Measurements from ENCODE around the gene RAI14. TPM values are rescaled to one million over a fixed set of nuclear protein-coding genes. Genes with fewer than 3 reads are reported as not detected.
"Not testable (repeated sequence)": the region's sequence is repeated elsewhere in the genome, so short reads cannot be mapped to it uniquely, and the experiment has no call there.

RAI14 gene
- total RNA-seq, 1 experiment from 2014 or later, result 23.6 TPM

DNA sequence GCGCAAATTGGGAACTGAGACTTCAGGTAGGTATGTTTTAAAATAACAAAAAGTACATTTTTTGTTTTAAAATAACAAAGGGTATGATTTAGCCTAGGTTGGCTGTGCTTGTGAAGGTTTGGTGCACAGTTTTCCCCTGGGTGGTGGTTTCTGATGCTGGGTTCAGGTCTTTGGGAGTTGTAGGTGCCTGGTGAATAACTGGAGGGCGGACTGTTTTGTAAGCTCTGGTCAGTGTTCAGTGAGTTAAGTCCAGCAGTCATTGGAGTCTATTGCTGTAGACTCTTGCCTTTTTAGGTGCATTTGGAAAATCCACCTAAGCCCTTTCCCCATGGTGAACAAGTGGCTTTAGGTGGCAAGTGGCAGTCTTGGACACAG lies 43.9 kb downstream of the RAI14 start:
- no peaks in the 10 kb centered on the region for H3K4me1 ChIP-seq (ENCODE audit: insufficient read depth, low read length, poor library complexity, severe bottlenecking)
- no peak overlapping the region for H3K27ac ChIP-seq (ENCODE audit: low read depth, low read length, poor library complexity, severe bottlenecking)
- no TSS peak for BruUV-seq (replicated peaks)

DNA sequence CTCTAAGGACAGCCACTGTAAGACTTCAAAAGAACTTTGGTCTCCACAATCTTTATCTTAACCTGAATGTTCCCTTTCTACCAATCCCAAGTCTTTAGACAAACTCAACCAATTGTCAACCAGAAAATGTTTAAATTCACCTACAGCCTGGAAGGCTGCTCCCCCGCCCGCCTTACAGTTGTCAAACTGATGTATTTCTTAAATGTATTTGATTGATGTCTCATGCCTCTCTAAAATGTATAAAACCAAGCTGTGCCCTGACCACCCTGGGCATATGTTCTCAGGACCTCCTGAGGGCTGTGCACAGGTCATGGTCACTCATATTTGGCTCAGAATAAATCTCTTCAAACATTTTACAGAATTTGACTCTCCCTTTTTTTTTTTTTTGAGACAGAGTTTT lies 45.3 kb downstream of the RAI14 start:
- not testable (repeated sequence) for BruUV-seq (replicated peaks)

More for the DNA sequence above, 43.9 kb downstream of the RAI14 start:
- POLR2A ChIA-PET (ENCODE audit: low non-redundant PET), result no interaction called here
- no peak for DNase-seq (ENCODE audit: low spot score)
- no peaks in the 10 kb centered on the region for H3K36me3 ChIP-seq (ENCODE audit: insufficient read depth, low read length, poor library complexity, severe bottlenecking)
- intact Hi-C loops (cut with micrococcal nuclease; ENCODE audit: unreplicated experiment), result no loop called here
- CTCF ChIA-PET, result no interaction called here
- no peak overlapping the region for H3K4me3 ChIP-seq (ENCODE audit: low read depth, low read length, poor library complexity, severe bottlenecking)
- no peaks in the 10 kb centered on the region for H3K9me3 ChIP-seq (ENCODE audit: low read depth, low read length, poor library complexity, severe bottlenecking)
- H3K27me3 ChIP-seq (replicated peaks; ENCODE audit: insufficient read depth, low read depth, low read length, poor library complexity), result no peaks in the 10 kb centered on the region
- TF ChIP-seq, protein P1, sequence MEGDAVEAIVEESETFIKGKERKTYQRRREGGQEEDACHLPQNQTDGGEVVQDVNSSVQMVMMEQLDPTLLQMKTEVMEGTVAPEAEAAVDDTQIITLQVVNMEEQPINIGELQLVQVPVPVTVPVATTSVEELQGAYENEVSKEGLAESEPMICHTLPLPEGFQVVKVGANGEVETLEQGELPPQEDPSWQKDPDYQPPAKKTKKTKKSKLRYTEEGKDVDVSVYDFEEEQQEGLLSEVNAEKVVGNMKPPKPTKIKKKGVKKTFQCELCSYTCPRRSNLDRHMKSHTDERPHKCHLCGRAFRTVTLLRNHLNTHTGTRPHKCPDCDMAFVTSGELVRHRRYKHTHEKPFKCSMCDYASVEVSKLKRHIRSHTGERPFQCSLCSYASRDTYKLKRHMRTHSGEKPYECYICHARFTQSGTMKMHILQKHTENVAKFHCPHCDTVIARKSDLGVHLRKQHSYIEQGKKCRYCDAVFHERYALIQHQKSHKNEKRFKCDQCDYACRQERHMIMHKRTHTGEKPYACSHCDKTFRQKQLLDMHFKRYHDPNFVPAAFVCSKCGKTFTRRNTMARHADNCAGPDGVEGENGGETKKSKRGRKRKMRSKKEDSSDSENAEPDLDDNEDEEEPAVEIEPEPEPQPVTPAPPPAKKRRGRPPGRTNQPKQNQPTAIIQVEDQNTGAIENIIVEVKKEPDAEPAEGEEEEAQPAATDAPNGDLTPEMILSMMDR (conservative IDR thresholded peaks at IDR 0.05; ENCODE audit: low read depth, low read length), result no peak

DNA sequence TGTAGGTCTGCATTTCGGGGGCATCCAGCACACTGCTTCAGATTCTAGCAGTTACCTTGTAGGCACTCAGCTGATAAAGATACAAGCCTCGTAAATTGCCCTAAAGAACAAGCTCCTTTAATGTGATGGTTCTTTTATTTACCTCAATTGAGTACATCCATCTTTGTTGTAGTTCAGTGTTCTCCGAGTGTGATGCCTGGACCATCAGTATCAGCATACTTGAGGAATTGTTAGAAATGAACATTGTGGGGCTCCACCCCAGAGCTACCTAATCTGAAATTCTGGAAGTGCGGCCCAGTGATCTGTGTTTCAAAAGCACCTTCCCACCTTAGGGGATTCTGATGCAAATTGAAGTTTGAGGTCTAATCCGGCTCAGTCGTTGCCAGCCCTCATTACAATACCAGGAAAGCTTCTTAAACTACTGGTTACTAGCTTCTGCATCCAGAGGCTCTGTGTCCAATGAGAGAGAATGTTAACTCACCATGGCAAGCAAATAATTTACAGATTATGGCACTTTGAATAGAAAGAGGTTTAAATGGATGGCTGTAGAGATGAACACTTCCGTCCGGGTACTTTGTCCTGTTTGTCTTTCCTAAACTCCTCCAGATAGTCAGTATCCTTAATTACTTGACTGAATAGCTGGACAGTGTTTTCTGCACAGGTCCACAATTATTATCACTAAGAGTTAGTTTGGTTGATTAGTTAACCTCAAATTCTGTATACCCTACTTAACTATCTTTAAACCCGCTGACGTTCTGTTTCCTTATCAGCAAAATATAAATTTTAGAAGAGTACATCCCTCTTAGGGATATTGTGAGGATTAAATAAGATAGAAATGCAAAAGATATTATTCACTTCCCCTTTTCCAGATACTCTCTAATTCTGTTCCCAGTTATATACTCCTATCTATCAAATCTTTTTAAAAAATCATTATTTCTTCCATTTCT lies 47.9 kb downstream of the RAI14 start:
- DNase-seq (ENCODE audit: low spot score), result no peak
- peaks cover 8% of the 10 kb centered on the region for H3K4me1 ChIP-seq (ENCODE audit: insufficient read depth, low read length, poor library complexity, severe bottlenecking)
- H3K36me3 ChIP-seq (ENCODE audit: insufficient read depth, low read length, poor library complexity, severe bottlenecking), result no peaks in the 10 kb centered on the region
- no TSS peak for BruUV-seq (replicated peaks)
- intact Hi-C loops (cut with micrococcal nuclease; ENCODE audit: unreplicated experiment), result no loop called here
- no peak overlapping the region for H3K27ac ChIP-seq (ENCODE audit: low read depth, low read length, poor library complexity, severe bottlenecking)
- TF ChIP-seq, protein P1 (conservative IDR thresholded peaks at IDR 0.05; ENCODE audit: low read depth, low read length), result no peak
- no peak for TF ChIP-seq EZH2 (IDR thresholded peaks at IDR 0.05; ENCODE audit: borderline replicate concordance, low read depth, low read length, poor library complexity, severe bottlenecking)
- no peak overlapping the region for H3K4me3 ChIP-seq (ENCODE audit: low read depth, low read length, poor library complexity, severe bottlenecking)
- no peaks in the 10 kb centered on the region for H3K27me3 ChIP-seq (replicated peaks; ENCODE audit: insufficient read depth, low read depth, low read length, poor library complexity)
- POLR2A ChIA-PET (ENCODE audit: low non-redundant PET), result no interaction called here
- CTCF ChIA-PET, result no interaction called here
- no peaks in the 10 kb centered on the region for H3K9me3 ChIP-seq (ENCODE audit: low read depth, low read length, poor library complexity, severe bottlenecking)

More for the DNA sequence above, 45.3 kb downstream of the RAI14 start:
- H3K9me3 ChIP-seq (ENCODE audit: low read depth, low read length, poor library complexity, severe bottlenecking); H3K27ac ChIP-seq (ENCODE audit: low read depth, low read length, poor library complexity, severe bottlenecking); intact Hi-C loops (cut with micrococcal nuclease; ENCODE audit: unreplicated experiment); CTCF ChIA-PET; POLR2A ChIA-PET (ENCODE audit: low non-redundant PET); H3K27me3 ChIP-seq (replicated peaks; ENCODE audit: insufficient read depth, low read depth, low read length, poor library complexity); DNase-seq (ENCODE audit: low spot score); H3K4me3 ChIP-seq (ENCODE audit: low read depth, low read length, poor library complexity, severe bottlenecking); H3K36me3 ChIP-seq (ENCODE audit: insufficient read depth, low read length, poor library complexity, severe bottlenecking); H3K4me1 ChIP-seq (ENCODE audit: insufficient read depth, low read length, poor library complexity, severe bottlenecking): not testable (repeated sequence)

DNA sequence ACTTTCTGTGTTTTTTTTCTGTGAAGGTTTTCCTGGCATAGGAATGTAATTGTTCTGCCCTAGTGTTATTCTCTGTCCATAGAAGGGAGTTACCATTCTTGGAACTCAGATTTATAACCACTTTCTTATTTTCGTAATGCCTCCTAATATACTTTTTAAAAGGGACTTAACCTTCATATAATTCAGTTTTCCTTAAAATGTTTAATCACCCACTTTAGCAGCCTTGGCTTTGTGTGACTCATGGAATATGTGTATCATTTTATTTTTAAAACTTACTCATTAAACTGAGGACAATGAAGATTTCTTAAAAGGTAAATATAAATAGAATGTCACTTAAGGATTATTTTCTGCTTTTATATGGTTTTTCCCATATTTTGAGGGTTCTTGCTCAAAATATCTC lies 50.0 kb downstream of the RAI14 start:
- H3K27ac ChIP-seq (ENCODE audit: low read depth, low read length, poor library complexity, severe bottlenecking), result no peak overlapping the region
- DNase-seq (ENCODE audit: low spot score), result no peak
- H3K4me1 ChIP-seq (ENCODE audit: insufficient read depth, low read length, poor library complexity, severe bottlenecking), result peaks cover 8% of the 10 kb centered on the region
- H3K4me3 ChIP-seq (ENCODE audit: low read depth, low read length, poor library complexity, severe bottlenecking), result no peak overlapping the region
- TF ChIP-seq, protein P1 (conservative IDR thresholded peaks at IDR 0.05; ENCODE audit: low read depth, low read length), result no peak
- no peak for TF ChIP-seq EZH2 (IDR thresholded peaks at IDR 0.05; ENCODE audit: borderline replicate concordance, low read depth, low read length, poor library complexity, severe bottlenecking)
- intact Hi-C loops (cut with micrococcal nuclease; ENCODE audit: unreplicated experiment), result no loop called here
- no peaks in the 10 kb centered on the region for H3K27me3 ChIP-seq (replicated peaks; ENCODE audit: insufficient read depth, low read depth, low read length, poor library complexity)
- H3K36me3 ChIP-seq (ENCODE audit: insufficient read depth, low read length, poor library complexity, severe bottlenecking), result no peaks in the 10 kb centered on the region
- H3K9me3 ChIP-seq (ENCODE audit: low read depth, low read length, poor library complexity, severe bottlenecking), result no peaks in the 10 kb centered on the region
- POLR2A ChIA-PET (ENCODE audit: low non-redundant PET), result no interaction called here
- no TSS peak for BruUV-seq (replicated peaks)
- CTCF ChIA-PET, result no interaction called here

All from A673 (cell line).